IMR-90 (cell line): ENCODE measurements around the gene MIER3.

Experiments
- BHLHE40 ChIP-seq: fragments of 150-350 bp; IDR thresholded peaks from 2 replicates; pipeline ENCODE4 v1.6.1; 2016; ENCODE audit warnings: mild to moderate bottlenecking, low read depth, low read length
- CEBPB ChIP-seq: IDR thresholded peaks from 2 replicates; pipeline ENCODE4 v1.6.1; 2012; ENCODE audit warnings: low read depth, low read length, improper control_type of control experiment
- CHD1 ChIP-seq: IDR thresholded peaks from 2 replicates; pipeline ENCODE4 v1.6.1; 2012; ENCODE audit warnings: low read depth, low read length, improper control_type of control experiment
- CTCF ChIP-seq: conservative IDR thresholded peaks from 2 replicates; pipeline ENCODE4 v1.5.1; 2012; ENCODE audit warnings: mild to moderate bottlenecking, low read depth, low read length, improper control_type of control experiment
- FOS ChIP-seq: fragments of 150-350 bp; IDR thresholded peaks from 2 replicates; pipeline ENCODE4 v1.6.1; 2016; ENCODE audit warnings: low read depth, low read length
- MAFK ChIP-seq: IDR thresholded peaks from 2 replicates; pipeline ENCODE4 v1.6.1; 2012; ENCODE audit warnings: low read depth, low read length, improper control_type of control experiment
- MAZ ChIP-seq: IDR thresholded peaks from 2 replicates; pipeline ENCODE4 v1.6.1; 2012; ENCODE audit warnings: low read depth, mild to moderate bottlenecking, low read length, improper control_type of control experiment, moderate library complexity, borderline replicate concordance
- MXI1 ChIP-seq: IDR thresholded peaks from 2 replicates; pipeline ENCODE4 v1.6.1; 2012; ENCODE audit warnings: low read depth, mild to moderate bottlenecking, low read length, moderate library complexity, borderline replicate concordance
- NFE2L2 ChIP-seq: fragments of 150-350 bp; IDR thresholded peaks from 2 replicates; pipeline ENCODE4 v1.6.1; 2016; ENCODE audit warnings: low read depth, mild to moderate bottlenecking, low read length
- POLR2A ChIP-seq: IDR thresholded peaks from 2 replicates; pipeline ENCODE4 v1.6.1; 2012; ENCODE audit warnings: mild to moderate bottlenecking, low read depth, low read length
- RAD21 ChIP-seq: IDR thresholded peaks from 2 replicates; pipeline ENCODE4 v1.6.1; 2012; ENCODE audit warnings: low read length, improper control_type of control experiment
- RCOR1 ChIP-seq: IDR thresholded peaks from 2 replicates; pipeline ENCODE4 v1.6.1; 2012; ENCODE audit warnings: mild to moderate bottlenecking, low read length, improper control_type of control experiment; ENCODE audit not compliant: insufficient replicate concordance
- USF2 ChIP-seq: fragments of 150-350 bp; IDR thresholded peaks from 2 replicates; pipeline ENCODE4 v1.6.1; 2017; ENCODE audit warnings: mild to moderate bottlenecking, antibody characterized with exemption, low read length, low read depth
- TF ChIP-seq, protein P1 (sequence below): fragments of 150-350 bp; IDR thresholded peaks from 2 replicates; pipeline ENCODE4 v1.6.1; 2016; ENCODE audit warnings: low read depth, mild to moderate bottlenecking, low read length, moderate library complexity, borderline replicate concordance

DNA sequence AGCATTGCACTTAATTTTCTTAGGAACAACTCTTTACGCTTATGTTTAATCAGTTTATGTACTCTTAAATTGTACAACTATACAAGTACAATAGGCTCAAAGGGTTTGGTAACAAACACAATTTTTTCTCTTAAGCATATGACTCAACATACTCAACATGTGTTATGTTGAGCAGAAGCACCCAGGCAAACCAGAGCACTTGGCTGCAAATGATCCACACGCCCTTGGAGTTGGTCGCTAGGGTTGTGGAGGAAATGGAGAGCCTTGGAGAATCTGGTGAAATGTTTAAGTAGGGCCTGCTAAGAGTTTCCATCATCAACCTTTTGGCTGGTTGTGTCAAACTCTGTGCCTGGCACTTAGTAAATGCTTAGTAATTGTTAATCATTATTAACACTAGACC is 25.1 kb upstream of the MIER3 start:
- TF ChIP-seq CTCF (no peak), RAD21 (no peak), CEBPB (no peak), FOS (no peak), MAZ (no peak), MXI1 (no peak), POLR2A (no peak), BHLHE40 (no peak), NFE2L2 (no peak), MAFK (no peak), RCOR1 (no peak), USF2 (no peak), CHD1 (no peak)
- TF ChIP-seq, protein P1, sequence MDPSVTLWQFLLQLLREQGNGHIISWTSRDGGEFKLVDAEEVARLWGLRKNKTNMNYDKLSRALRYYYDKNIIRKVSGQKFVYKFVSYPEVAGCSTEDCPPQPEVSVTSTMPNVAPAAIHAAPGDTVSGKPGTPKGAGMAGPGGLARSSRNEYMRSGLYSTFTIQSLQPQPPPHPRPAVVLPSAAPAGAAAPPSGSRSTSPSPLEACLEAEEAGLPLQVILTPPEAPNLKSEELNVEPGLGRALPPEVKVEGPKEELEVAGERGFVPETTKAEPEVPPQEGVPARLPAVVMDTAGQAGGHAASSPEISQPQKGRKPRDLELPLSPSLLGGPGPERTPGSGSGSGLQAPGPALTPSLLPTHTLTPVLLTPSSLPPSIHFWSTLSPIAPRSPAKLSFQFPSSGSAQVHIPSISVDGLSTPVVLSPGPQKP: no peak
